Large intestine (tissue), 3 donors: ENCODE data around the gene PSMB1. TPM values are rescaled to one million over a fixed set of nuclear protein-coding genes. Genes with fewer than 3 reads are reported as not detected.
"Not testable (repeated sequence)": the region's sequence is repeated elsewhere in the genome, so short reads cannot be mapped to it uniquely, and the experiment has no call there.

Experiments
- DNase-seq, 2 donors: peaks; one replicate each; pipeline versions ENCODE4 v3.0.0 to v3.0.0-alpha.2; 2013
- H3K27ac ChIP-seq: one replicate; pipeline ENCODE4 v1.5.1; 2013; ENCODE audit warnings: low read length
- H3K27me3 ChIP-seq: 2 replicates; pipeline ENCODE4 v1.6.1; 2013; ENCODE audit warnings: low read length; ENCODE audit not compliant: control insufficient read depth, insufficient read depth
- H3K36me3 ChIP-seq: 2 replicates; pipeline ENCODE4 v1.6.1; 2013; ENCODE audit warnings: low read length; ENCODE audit not compliant: control insufficient read depth, insufficient read depth
- H3K4me1 ChIP-seq: one replicate; pipeline ENCODE4 v1.6.1; 2013; ENCODE audit warnings: low read length; ENCODE audit not compliant: control insufficient read depth, insufficient read depth
- H3K4me3 ChIP-seq: one replicate; pipeline ENCODE4 v1.5.1; 2013; ENCODE audit warnings: low read length
- H3K9me3 ChIP-seq: one replicate; pipeline ENCODE4 v1.6.1; 2013; ENCODE audit warnings: mild to moderate bottlenecking, low read depth, low read length, moderate library complexity; ENCODE audit not compliant: control insufficient read depth
- WGBS: methylation state at CpG from one replicate; pipeline ENCODE4 v1.1.5; 2013; ENCODE audit warnings: low lambda C conversion rate; ENCODE audit not compliant: insufficient coverage; 5-methylcytosine and 5-hydroxymethylcytosine counted together
- polyA plus RNA-seq: library from polyadenylated mRNA; unstranded; fragments of 120-200 nt; gene quantifications from one replicate; pipeline ENCODE4 v1.2.1, GENCODE V29; 2013

Gene PSMB1
- polyA plus RNA-seq, 1 donor = 188 TPM

- H3K4me1 ChIP-seq = peaks cover 42% of the 10 kb centered on the region
- peak overlapping the region; percentile 79 for H3K27ac ChIP-seq
- 33% methylated on average over 1 of the region's 4 CpGs for WGBS
- H3K27me3 ChIP-seq = no peaks in the 10 kb centered on the region
- peak in 1 of 2 donors; percentile 43 for DNase-seq
- no peak overlapping the region for H3K4me3 ChIP-seq
- no peaks in the 10 kb centered on the region for H3K9me3 ChIP-seq
- H3K36me3 ChIP-seq = peaks cover 63% of the 10 kb centered on the region
Measured at GRCh38 chr6:170537329-170537728, 15.8 kb downstream of the PSMB1 start.

GRCh38 chr6:170536671-170537070 is 16.4 kb downstream of the PSMB1 start:
- H3K27ac ChIP-seq = peak overlapping the region; percentile 79
- H3K4me3 ChIP-seq = no peak overlapping the region
- H3K4me1 ChIP-seq = peaks cover 42% of the 10 kb centered on the region
- peaks cover 57% of the 10 kb centered on the region for H3K36me3 ChIP-seq
- no CpG with 5 or more reads among the region's 5 CpGs for WGBS
- no peaks in the 10 kb centered on the region for H3K9me3 ChIP-seq
- H3K27me3 ChIP-seq = no peaks in the 10 kb centered on the region
- DNase-seq = peak; percentile 34 to 83

GRCh38 chr6:170535004-170535403 is 18.1 kb downstream of the PSMB1 start:
- Histone ChIP-seq H3K27ac (peak overlapping the region; percentile 79), H3K4me1 (peaks cover 42% of the 10 kb centered on the region), H3K9me3 (no peaks in the 10 kb centered on the region), H3K36me3 (peaks cover 47% of the 10 kb centered on the region), H3K27me3 (no peaks in the 10 kb centered on the region), H3K4me3 (no peak overlapping the region)
- peak; percentile 64 to 85 for DNase-seq
- WGBS = no CpG with 5 or more reads among the region's 5 CpGs

GRCh38 chr6:170533792-170534191 is 19.3 kb downstream of the PSMB1 start:
- no CpG with 5 or more reads among the region's 2 CpGs for WGBS
- H3K27ac ChIP-seq = peak overlapping the region; percentile 79
- H3K36me3 ChIP-seq = peaks cover 45% of the 10 kb centered on the region
- no peak for DNase-seq
- H3K27me3 ChIP-seq = no peaks in the 10 kb centered on the region
- H3K9me3 ChIP-seq = no peaks in the 10 kb centered on the region
- H3K4me1 ChIP-seq = peaks cover 42% of the 10 kb centered on the region
- H3K4me3 ChIP-seq = no peak overlapping the region

- H3K27ac ChIP-seq = peak overlapping the region; percentile 79
- no peaks in the 10 kb centered on the region for H3K27me3 ChIP-seq
- H3K4me3 ChIP-seq = no peak overlapping the region
- H3K4me1 ChIP-seq = peaks cover 42% of the 10 kb centered on the region
- DNase-seq = peak in 1 of 2 donors; percentile 46
- no peaks in the 10 kb centered on the region for H3K9me3 ChIP-seq
- peaks cover 38% of the 10 kb centered on the region for H3K36me3 ChIP-seq
- no CpG with 5 or more reads among the region's 7 CpGs for WGBS
Measured at GRCh38 chr6:170532867-170533488, 20.1 kb downstream of the PSMB1 start.

GRCh38 chr6:170529839-170530469 is 23.2 kb downstream of the PSMB1 start:
- WGBS = no CpG with 5 or more reads among the region's 5 CpGs
- no peaks in the 10 kb centered on the region for H3K27me3 ChIP-seq
- H3K4me1 ChIP-seq = peaks cover 19% of the 10 kb centered on the region
- DNase-seq = peak; percentile 58 to 61
- no peak overlapping the region for H3K27ac ChIP-seq
- no peak overlapping the region for H3K4me3 ChIP-seq
- H3K36me3 ChIP-seq = peaks cover 12% of the 10 kb centered on the region
- no peaks in the 10 kb centered on the region for H3K9me3 ChIP-seq

GRCh38 chr6:170527995-170528394 is 25.1 kb downstream of the PSMB1 start:
- not testable (repeated sequence) for H3K4me1 ChIP-seq, H3K27ac ChIP-seq, DNase-seq, H3K36me3 ChIP-seq, H3K9me3 ChIP-seq, H3K4me3 ChIP-seq, H3K27me3 ChIP-seq
- WGBS = no CpG with 5 or more reads among the region's 5 CpGs

- no peak overlapping the region for H3K27ac ChIP-seq
- H3K27me3 ChIP-seq = no peaks in the 10 kb centered on the region
- no peak for DNase-seq
- no peaks in the 10 kb centered on the region for H3K4me1 ChIP-seq
- no peak overlapping the region for H3K4me3 ChIP-seq
- no peaks in the 10 kb centered on the region for H3K36me3 ChIP-seq
- no peaks in the 10 kb centered on the region for H3K9me3 ChIP-seq
- 89% methylated on average over 6 of the region's 7 CpGs for WGBS
Measured at GRCh38 chr6:170525795-170526194, 27.3 kb downstream of the PSMB1 start.

- DNase-seq = no peak
- H3K4me3 ChIP-seq = no peak overlapping the region
- H3K27me3 ChIP-seq = no peaks in the 10 kb centered on the region
- H3K9me3 ChIP-seq = no peaks in the 10 kb centered on the region
- no peaks in the 10 kb centered on the region for H3K4me1 ChIP-seq
- H3K36me3 ChIP-seq = no peaks in the 10 kb centered on the region
- no peak overlapping the region for H3K27ac ChIP-seq
- WGBS = no CpG with 5 or more reads among the region's 5 CpGs
Measured at GRCh38 chr6:170524172-170524502, 29.0 kb downstream of the PSMB1 start.

GRCh38 chr6:170523256-170524171 is 29.6 kb downstream of the PSMB1 start:
- H3K36me3 ChIP-seq = no peaks in the 10 kb centered on the region
- WGBS = 82% methylated on average over 3 of the region's 9 CpGs
- H3K27ac ChIP-seq = no peak overlapping the region
- no peaks in the 10 kb centered on the region for H3K9me3 ChIP-seq
- no peak overlapping the region for H3K4me3 ChIP-seq
- DNase-seq = no peak
- no peaks in the 10 kb centered on the region for H3K27me3 ChIP-seq
- H3K4me1 ChIP-seq = no peaks in the 10 kb centered on the region
